Hepatocyte (in vitro differentiated cells): ENCODE data around the gene MARCOL. TPM values are rescaled to one million over a fixed set of nuclear protein-coding genes. Genes with fewer than 3 reads are reported as not detected.

Source experiments
- DNase-seq: peaks from one replicate; pipeline ENCODE4 v3.0.0-alpha.2; 2016; ENCODE audit warnings: low spot score
- H2AFZ ChIP-seq: fragments of 200-600 bp; sonication (generic); 2 replicates; pipeline ENCODE4 v1.6.0; 2016; ENCODE audit warnings: antibody characterized with exemption, mild to moderate bottlenecking
- H3K27ac ChIP-seq: fragments of 200-600 bp; sonication (generic); 2 replicates; pipeline ENCODE4 v1.5.1; 2016; ENCODE audit warnings: mild to moderate bottlenecking
- H3K27me3 ChIP-seq: fragments of 200-600 bp; sonication (generic); 2 replicates; pipeline ENCODE4 v1.6.1; 2016
- H3K36me3 ChIP-seq: fragments of 200-600 bp; sonication (generic); replicated peaks from 2 replicates; pipeline ENCODE4 v1.5.1; 2016; ENCODE audit warnings: low read depth; ENCODE audit not compliant: insufficient read depth
- H3K4me1 ChIP-seq: fragments of 200-600 bp; sonication (generic); 2 replicates; pipeline ENCODE4 v1.5.1; 2016; ENCODE audit warnings: mild to moderate bottlenecking, moderate library complexity; ENCODE audit not compliant: insufficient read depth
- H3K4me2 ChIP-seq: fragments of 200-600 bp; sonication (generic); 2 replicates; pipeline ENCODE4 v1.6.0; 2016
- H3K4me3 ChIP-seq: fragments of 200-600 bp; sonication (generic); 2 replicates; pipeline ENCODE4 v1.5.1; 2016; ENCODE audit warnings: mild to moderate bottlenecking
- H3K79me2 ChIP-seq: fragments of 200-600 bp; sonication (generic); 2 replicates; pipeline ENCODE4 v1.6.0; 2017; ENCODE audit warnings: mild to moderate bottlenecking
- H3K9me2 ChIP-seq: fragments of 200-600 bp; sonication (generic); replicated peaks from 2 replicates; pipeline ENCODE4 v1.6.0; 2017; ENCODE audit warnings: mild to moderate bottlenecking; ENCODE audit not compliant: insufficient read depth
- H3K9me3 ChIP-seq: fragments of 200-600 bp; sonication (generic); 2 replicates; pipeline ENCODE4 v1.5.1; 2016; ENCODE audit warnings: low read depth, mild to moderate bottlenecking
- H4K20me1 ChIP-seq: fragments of 200-600 bp; sonication (generic); 2 replicates; pipeline ENCODE4 v1.6.0; 2016; ENCODE audit warnings: mild to moderate bottlenecking; ENCODE audit not compliant: insufficient read depth, poor library complexity, severe bottlenecking
- CTCF ChIP-seq: fragments of 200-600 bp; sonication (generic); IDR thresholded peaks from 2 replicates; pipeline ENCODE4 v1.5.1; 2016; ENCODE audit warnings: antibody characterized with exemption, mild to moderate bottlenecking; ENCODE audit not compliant: poor library complexity
- EZH2 ChIP-seq: fragments of 200-600 bp; sonication (generic); IDR thresholded peaks from 2 replicates; pipeline ENCODE4 v1.6.1; 2016; ENCODE audit warnings: antibody characterized with exemption, mild to moderate bottlenecking, borderline replicate concordance
- WGBS: methylation state at CpG from one replicate; pipeline ENCODE4 v1.1.6; 2016; ENCODE audit warnings: low lambda C conversion rate; ENCODE audit errors: missing lambda C conversion rate; 5-methylcytosine and 5-hydroxymethylcytosine counted together
- polyA plus RNA-seq: library from polyadenylated mRNA; unstranded; fragments of >200 nt; fragmentation: Nextera tagmentation; extraction: Ambion mirVana; gene quantifications from 2 replicates; pipeline ENCODE4 v1.2.1, GENCODE V29; 2016
- small RNA-seq: library from RNA; depleted of rRNA; stranded (forward); fragments of <200 nt; gene quantifications from one replicate; pipeline ENCODE3, GENCODE V24; 2014
- total RNA-seq: library from RNA; depleted of rRNA; stranded (reverse); fragments of >200 nt; gene quantifications from 2 replicates; pipeline ENCODE4 v1.2.3, GENCODE V29; 2014

MARCOL gene
- total and polyA plus RNA-seq, 2 experiments from 2014 or later, result not detected

GRCh38 chr5:148290271-148291195 lies 52.2 kb downstream of the MARCOL start:
- Histone ChIP-seq H3K79me2 (no peaks in the 10 kb centered on the region), H3K27me3 (no peaks in the 10 kb centered on the region), H3K9me3 (no peaks in the 10 kb centered on the region), H4K20me1 (no peaks in the 10 kb centered on the region), H3K27ac (no peak overlapping the region), H3K4me2 (no peak overlapping the region), H3K9me2 (no peaks in the 10 kb centered on the region), H3K4me3 (no peak overlapping the region), H2AFZ (no peak overlapping the region), H3K4me1 (no peaks in the 10 kb centered on the region), H3K36me3 (no peaks in the 10 kb centered on the region)
- 47% methylated on average over 6 of the region's 6 CpGs for WGBS
- TF ChIP-seq EZH2, result no peak
- peak; percentile 67 for TF ChIP-seq CTCF
- DNase-seq, result peak; percentile 52

Small RNA genes lying within 50 kb of the gene (small RNA-seq; reads per million reads assigned to genes)
- gene HMGN1P16, result not detected

Other genes starting within 250 kb of the MARCOL start
- 3.0 TPM in 2 replicates for gene SPINK5, start 174.5 kb upstream of the MARCOL start, total RNA-seq
- gene SPINK5, start 174.5 kb upstream of the MARCOL start, polyA plus RNA-seq, result 2.6 and 4.4 TPM in 2 replicates
- gene SPINK14, start 70.0 kb upstream of the MARCOL start, total RNA-seq, result not detected in 2 replicates
- gene SPINK14, start 70.0 kb upstream of the MARCOL start, polyA plus RNA-seq, result not detected in 2 replicates
- gene SPINK6, start 35.5 kb upstream of the MARCOL start, total RNA-seq, result not detected in 2 replicates
- gene SPINK6, start 35.5 kb upstream of the MARCOL start, polyA plus RNA-seq, result not detected in 2 replicates
- gene SPINK13, start 30.3 kb downstream of the MARCOL start, total RNA-seq, result not detected in 2 replicates
- gene SPINK13, start 30.3 kb downstream of the MARCOL start, polyA plus RNA-seq, result 0.79 and 3.1 TPM in 2 replicates
- not detected in 2 replicates for gene SPINK7, start 73.9 kb downstream of the MARCOL start, total RNA-seq
- gene SPINK7, start 73.9 kb downstream of the MARCOL start, polyA plus RNA-seq, result not detected in 2 replicates
- gene SPINK9, start 97.0 kb downstream of the MARCOL start, total RNA-seq, result 0.40 TPM in 1 of 2 replicates, not detected in the other
- not detected in 2 replicates for gene SPINK9, start 97.0 kb downstream of the MARCOL start, polyA plus RNA-seq
- gene FBXO38, start 145.4 kb downstream of the MARCOL start, total RNA-seq, result 35.7 and 48.1 TPM in 2 replicates
- gene FBXO38, start 145.4 kb downstream of the MARCOL start, polyA plus RNA-seq, result 17.9 and 19.8 TPM in 2 replicates